ENCODE data around the gene GRAP.

The GRAP gene

GRCh38 chr17:18975597-18975996, 71.2 kb downstream of the GRAP start:
- Mint-ChIP-seq H3K27ac (no peak overlapping the region), H3K9me3 (ENCODE audit: low read depth) (no peaks in the 10 kb centered on the region), H3K4me3 (no peak overlapping the region), H3K27me3 (no peaks in the 10 kb centered on the region), H3K4me1 (ENCODE audit: low read depth) (peaks cover 3% of the 10 kb centered on the region), H3K36me3 (no peaks in the 10 kb centered on the region)

- H3K27ac Mint-ChIP-seq = peak overlapping the region; percentile 54
- H3K4me1 Mint-ChIP-seq (ENCODE audit: low read depth) = peaks cover 3% of the 10 kb centered on the region
- H3K9me3 Mint-ChIP-seq (ENCODE audit: low read depth) = no peaks in the 10 kb centered on the region
- H3K36me3 Mint-ChIP-seq = peaks cover 2% of the 10 kb centered on the region
- no peaks in the 10 kb centered on the region for H3K27me3 Mint-ChIP-seq
- H3K4me3 Mint-ChIP-seq = no peak overlapping the region
Measured at GRCh38 chr17:18974407-18975149, 72.2 kb downstream of the GRAP start.

DNA sequence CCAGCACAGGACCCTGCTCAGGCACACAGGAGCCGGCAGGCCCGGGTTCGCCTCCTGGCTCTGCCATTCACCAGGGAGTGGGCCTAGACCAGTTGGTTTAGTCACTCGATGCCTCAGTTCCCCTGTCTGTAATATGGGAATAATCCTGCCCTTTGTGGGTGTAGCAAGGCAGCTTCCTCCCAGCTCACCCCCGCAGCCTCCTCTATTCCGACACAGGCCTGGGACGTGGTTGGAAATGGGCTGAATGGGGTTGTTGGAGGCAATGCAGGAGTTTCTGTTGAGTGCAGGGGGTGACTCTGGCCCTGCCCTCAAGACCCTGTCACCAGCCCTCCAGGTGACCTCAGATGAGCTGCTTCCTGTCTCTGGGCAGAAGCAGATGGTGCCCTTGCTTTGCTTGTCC, 75.0 kb downstream of the GRAP start:
- no peak overlapping the region for H3K27ac Mint-ChIP-seq
- no peak overlapping the region for H3K4me3 Mint-ChIP-seq
- peaks cover 2% of the 10 kb centered on the region for H3K36me3 Mint-ChIP-seq
- no peaks in the 10 kb centered on the region for H3K27me3 Mint-ChIP-seq
- peaks cover 3% of the 10 kb centered on the region for H3K4me1 Mint-ChIP-seq (ENCODE audit: low read depth)
- H3K9me3 Mint-ChIP-seq (ENCODE audit: low read depth) = no peaks in the 10 kb centered on the region
